CD1c-positive myeloid dendritic cell (primary cell): ENCODE data around the gene MEGF9.

Experiments
- DNase-seq: peaks from one replicate; pipeline ENCODE4 v3.0.0-alpha.2; 2016; ENCODE audit errors: extremely low spot score

The MEGF9 gene

DNA sequence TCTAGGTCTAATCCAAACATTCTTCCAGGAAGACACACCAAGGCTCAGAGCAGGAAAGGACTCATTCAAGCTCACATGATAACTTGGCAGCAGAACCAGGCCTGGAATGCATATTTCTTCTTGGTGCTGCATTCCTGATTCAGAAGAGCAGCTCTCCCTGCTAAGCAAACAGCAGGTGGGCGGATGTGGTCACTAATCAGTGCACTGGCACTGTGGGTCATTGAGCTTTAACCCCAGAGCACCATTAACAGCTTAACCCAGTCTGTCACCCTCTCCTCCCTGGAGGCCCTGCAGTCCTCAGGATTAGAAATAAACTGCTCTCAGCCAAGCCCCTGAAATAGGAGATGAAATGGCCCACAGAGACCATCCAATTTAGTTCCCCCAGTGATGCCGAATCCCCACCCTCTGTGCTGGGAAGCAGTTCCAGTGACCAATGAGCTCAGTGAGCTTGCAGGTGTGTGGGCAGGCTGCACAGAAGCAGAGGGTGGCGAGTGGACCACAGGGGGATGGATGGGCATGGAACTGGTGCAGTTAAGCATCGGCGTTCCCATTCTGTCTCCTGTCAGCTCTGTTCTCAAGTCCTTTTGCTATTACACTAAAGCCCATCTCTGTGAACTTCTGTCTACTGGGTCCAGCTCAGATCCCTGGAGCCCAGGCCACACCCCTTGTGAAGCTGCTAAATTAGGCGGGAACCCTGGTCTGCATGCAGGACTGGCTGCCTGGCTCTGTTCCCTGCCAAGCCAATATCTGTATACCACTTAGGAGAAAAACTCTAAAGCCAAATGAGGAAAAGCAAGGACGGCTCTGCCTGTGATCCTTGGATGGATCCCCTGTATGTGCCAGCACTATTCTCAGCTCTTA lies 16.6 kb upstream of the MEGF9 start:
- no peak for DNase-seq

DNA sequence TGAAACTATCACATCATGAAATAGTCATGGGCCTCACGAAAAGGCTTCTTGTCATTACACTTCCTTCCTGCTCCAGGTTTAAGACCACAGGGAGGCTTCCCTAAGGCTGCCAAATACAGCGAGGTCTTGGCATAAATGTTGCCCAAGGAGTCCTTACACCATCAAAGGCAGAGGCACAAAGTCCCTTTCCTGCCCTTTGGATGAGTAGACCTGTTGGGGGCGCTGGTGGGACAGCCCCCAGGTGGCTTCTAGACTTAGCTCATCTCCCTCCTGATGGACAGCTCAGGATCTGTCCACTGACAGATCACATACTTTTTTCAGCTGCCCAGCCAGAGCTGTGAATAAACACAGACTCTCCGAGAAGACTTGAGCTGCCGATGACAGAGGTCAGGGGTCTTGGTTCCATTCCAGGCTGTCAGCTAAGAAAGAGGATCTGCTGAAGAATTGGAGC lies 15.5 kb upstream of the MEGF9 start:
- peak; percentile 48 for DNase-seq

- DNase-seq = no peak
Measured at GRCh38 chr9:120726484-120726883, 12.2 kb upstream of the MEGF9 start.

DNA sequence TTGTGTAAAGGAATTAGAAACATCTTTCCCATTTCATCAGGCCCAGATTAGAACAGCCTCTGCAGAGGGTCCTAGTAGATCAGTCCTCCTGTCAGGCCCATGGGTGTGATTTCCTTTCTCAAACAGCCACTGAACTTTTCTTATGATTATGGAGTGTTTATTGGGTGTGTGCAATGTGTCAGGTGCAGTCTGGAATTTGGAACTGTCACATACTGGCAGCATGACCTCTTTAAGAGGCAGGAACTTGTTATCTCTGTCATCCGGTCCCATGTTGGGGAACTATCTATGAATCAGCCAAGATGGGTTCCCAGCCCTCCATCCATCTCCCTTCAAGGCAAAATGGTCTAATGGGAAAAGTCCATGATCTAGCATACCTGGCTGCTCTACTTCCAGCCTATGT lies 11.6 kb upstream of the MEGF9 start:
- no peak for DNase-seq

DNA sequence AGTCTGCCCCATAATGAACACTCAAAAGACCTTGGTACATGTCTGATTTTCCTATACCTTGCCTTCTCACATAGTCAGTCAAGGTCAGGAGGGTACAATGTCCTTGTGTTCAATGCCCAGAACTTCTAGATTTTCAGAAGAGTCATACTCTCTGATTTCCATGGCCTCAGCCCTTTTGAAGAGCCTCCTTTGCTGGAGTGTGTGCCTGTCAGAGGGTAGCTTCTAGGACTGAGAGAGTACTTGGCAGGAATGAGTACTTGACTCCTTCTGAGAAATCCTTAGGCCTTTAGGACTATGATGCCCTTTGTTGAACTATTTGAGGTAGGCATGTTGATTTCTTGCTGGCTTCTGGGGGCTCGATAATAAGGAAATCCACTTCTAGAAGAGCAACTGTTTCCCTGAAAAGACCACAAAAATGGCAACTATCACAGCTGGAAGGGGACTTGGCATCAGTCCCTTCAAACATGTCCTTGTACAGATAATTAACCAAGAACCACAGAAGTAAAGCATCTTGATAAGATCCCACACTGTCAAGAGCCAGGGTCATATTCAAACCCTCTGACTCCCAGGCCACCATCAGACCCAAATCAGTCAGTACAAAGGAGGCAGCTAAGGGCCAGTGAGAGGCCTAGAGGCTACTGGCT lies 10.6 kb upstream of the MEGF9 start:
- DNase-seq = no peak

DNA sequence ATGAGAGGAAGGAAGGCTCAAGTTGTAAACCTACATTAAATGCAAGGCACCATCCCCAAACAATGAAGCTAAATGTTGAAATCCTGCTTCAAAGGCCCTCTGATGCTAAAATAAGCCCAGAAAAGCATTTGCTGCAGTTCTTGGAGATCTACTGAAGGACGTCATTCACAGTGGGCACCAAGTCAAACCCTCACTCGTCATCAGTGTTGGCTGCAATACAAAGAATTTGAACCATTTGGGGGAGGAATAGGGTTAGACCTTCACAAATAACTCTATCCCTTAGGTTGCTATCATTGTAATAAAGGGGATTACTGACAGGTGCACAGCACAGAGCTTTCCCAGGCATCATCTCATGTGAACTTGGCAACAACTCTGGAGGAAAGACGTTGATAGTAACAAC lies 9.3 kb upstream of the MEGF9 start:
- DNase-seq = no peak

GRCh38 chr9:120720404-120720803 lies 6.1 kb upstream of the MEGF9 start:
- DNase-seq = no peak

DNA sequence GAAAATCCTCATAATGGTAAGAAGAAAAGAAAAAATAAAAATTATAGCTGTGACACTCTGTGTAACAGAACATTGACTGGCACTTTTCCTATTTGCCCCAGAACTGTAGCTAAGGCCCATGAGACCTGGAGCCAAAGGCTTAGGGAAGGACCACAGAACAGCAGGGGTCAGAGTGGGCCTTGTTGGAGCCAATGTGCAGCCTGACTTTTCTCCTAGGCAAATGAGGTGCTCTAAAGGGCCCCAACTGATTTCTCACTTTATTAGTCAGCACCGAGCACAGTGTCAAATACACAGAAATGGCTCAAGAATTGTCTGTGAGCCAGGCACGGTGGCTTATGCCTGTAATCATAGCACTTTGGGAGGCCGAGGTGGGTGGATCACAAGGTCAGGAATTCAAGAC lies 4.0 kb upstream of the MEGF9 start:
- DNase-seq = no peak

DNA sequence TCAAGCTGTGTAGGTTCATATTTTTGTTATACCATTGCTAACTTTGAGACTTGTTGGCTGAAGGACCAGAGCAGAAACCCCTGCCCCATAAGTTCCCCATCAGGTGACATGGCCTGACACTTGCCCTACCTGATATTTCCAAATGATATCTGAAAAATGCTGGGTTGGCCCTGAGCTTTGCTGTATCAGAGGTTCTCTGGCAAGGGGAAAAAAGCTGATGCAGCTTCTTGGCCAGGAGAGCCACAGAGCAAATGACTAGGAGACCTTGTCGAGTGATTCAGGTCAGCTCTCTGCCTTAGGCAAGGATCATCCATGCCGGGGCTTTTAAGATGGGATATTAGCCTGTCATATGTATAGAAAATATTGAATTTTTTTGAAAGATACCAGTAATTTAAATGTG lies 2.9 kb upstream of the MEGF9 start:
- no peak for DNase-seq

GRCh38 chr9:120716483-120716882 lies 2.2 kb upstream of the MEGF9 start:
- DNase-seq = no peak

- no peak for DNase-seq
Measured at GRCh38 chr9:120715389-120715924, 1.2 kb upstream of the MEGF9 start.

GRCh38 chr9:120714846-120715388 lies 647 bp upstream of the MEGF9 start:
- DNase-seq = no peak

GRCh38 chr9:120713257-120714087 lies 798 bp downstream of the MEGF9 start:
- peak; percentile 59 for DNase-seq

- no peak for DNase-seq
Measured at GRCh38 chr9:120712539-120713031, 1.7 kb downstream of the MEGF9 start.

DNA sequence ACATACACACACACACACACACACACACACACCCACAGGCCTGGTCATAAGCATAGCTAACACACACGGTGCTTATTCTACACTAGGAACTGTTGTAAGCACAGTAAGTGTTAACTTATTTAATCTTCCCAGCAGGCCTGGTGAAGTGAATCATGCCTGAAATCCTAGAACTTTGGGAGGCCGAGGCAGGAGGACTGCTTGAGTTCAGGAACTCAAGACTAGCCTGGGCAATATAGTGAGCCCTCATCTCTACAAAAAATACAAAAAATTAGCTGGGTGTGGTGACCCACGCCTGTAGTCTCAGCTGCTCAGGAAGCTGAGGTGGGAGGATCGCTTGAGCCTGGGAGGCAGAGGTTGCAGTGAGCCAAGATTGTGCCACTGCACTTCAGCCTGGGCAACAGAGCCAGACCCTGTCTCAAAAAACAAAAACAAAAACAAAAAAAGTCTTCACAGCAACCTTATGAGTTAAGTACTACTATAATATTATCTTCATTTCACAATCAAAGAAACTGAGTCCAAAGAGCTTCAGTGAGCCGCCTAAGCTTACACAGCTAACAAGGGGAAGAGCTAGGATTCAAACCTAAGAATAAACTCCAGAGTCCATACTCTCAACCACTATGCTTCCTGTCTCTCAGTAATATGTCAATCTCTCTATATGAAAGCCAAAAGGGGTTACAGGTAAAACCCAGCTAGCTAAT lies 2.3 kb downstream of the MEGF9 start:
- DNase-seq = no peak

DNA sequence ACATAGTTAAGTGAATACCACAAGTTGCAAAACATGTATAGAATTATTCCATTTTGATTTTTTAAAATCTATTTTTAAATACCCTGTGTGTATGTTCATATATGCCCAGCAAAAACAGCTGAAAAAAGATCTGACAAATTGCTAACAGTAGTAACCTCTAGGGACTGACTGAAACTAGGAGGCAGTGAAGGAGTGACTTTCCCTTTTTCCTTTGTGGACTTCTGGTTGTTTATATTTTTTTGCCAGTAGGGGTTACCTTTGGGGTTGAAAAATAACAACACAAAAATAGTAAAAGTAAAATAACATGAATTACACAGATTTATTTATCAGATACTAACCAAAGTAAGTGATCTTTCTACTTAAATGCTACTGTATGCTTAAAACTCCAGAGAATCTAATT lies 2.9 kb downstream of the MEGF9 start:
- no peak for DNase-seq

GRCh38 chr9:120710110-120710981 lies 3.9 kb downstream of the MEGF9 start:
- peak; percentile 71 for DNase-seq

- no peak for DNase-seq
Measured at GRCh38 chr9:120708526-120709224, 5.6 kb downstream of the MEGF9 start.

GRCh38 chr9:120707170-120707569 lies 7.1 kb downstream of the MEGF9 start:
- no peak for DNase-seq
